K562 (cell line): ENCODE measurements around the gene ACACB. TPM values are rescaled to one million over a fixed set of nuclear protein-coding genes. Genes with fewer than 3 reads are reported as not detected.

ENCODE experiments used
- ATAC-seq: fragments of 200-7000 bp; cut with Tn5 transposase; 3 replicates; pipeline ENCODE4 v1.9.1; 2020; ENCODE audit warnings: moderate library complexity
- BruUV-seq: library from RNA; stranded (reverse); fragments of 400-500 nt; replicated peaks from 2 replicates; lab custom pipeline; 2021; lab: Mats Ljungman, UMichigan
- CTCF ChIA-PET: fragments of 300-600 bp; formaldehyde crosslinking; extraction: SDS; loops from one replicate; lab custom pipeline; 2021; ENCODE audit warnings: low intra/inter-chr PET ratio; lab: Yijun Ruan, JAX
- POLR2A ChIA-PET: fragments of 300-600, 350-650 bp; sonication (Branson Sonifier 250); formaldehyde crosslinking; extraction: SDS; loops from one replicate; lab custom pipeline; 2021; ENCODE audit warnings: antibody characterized with exemption, inconsistent platforms; lab: Yijun Ruan, JAX
- DNase-seq, 4 experiments: peaks; one replicate each; pipeline versions ENCODE4 v3.0.0 to v3.0.0-alpha.2; 2011 to 2018; ENCODE audit warnings: low spot score in 3 of 4, mixed read lengths in 3 of 4; ENCODE audit errors: extremely low read depth in 1 of 4
- FAIRE-seq: peaks from 2 replicates; lab custom pipeline; 2011; peaks lifted over from hg19 to GRCh38; lab: Jason Lieb, UNC
- H2AFZ ChIP-seq: 2 replicates; pipeline ENCODE4 v1.6.0; 2011; ENCODE audit warnings: low read depth, low read length, control low read depth, inconsistent platforms
- H3K27ac ChIP-seq: fragments of 200-600 bp; 3 replicates; pipeline ENCODE4 v1.8.0; 2011; ENCODE audit warnings: low read depth, mild to moderate bottlenecking, control low read depth, inconsistent platforms, low read length, moderate library complexity, mixed read lengths; ENCODE audit errors: extremely low read depth
- H3K27me3 ChIP-seq, 2 experiments: fragments of 300-600 bp in 1 of 2; 2 replicates in 1 of 2; 3 replicates in 1 of 2; pipeline versions ENCODE4 v1.6.0 to v1.8.0; 2011; ENCODE audit warnings: inconsistent platforms in 2 of 2, low read length in 2 of 2, mild to moderate bottlenecking in 1 of 2, mixed read lengths in 1 of 2, moderate library complexity in 1 of 2; ENCODE audit not compliant: control insufficient read depth in 2 of 2, insufficient read depth in 2 of 2
- H3K36me3 ChIP-seq: fragments of 300-600 bp; 3 replicates; pipeline ENCODE4 v1.8.0; 2011; ENCODE audit warnings: mild to moderate bottlenecking, low read length, inconsistent platforms; ENCODE audit not compliant: control insufficient read depth, insufficient read depth
- H3K4me1 ChIP-seq, 2 experiments: fragments of 200-600 bp in 1 of 2; replicated peaks in 1 of 2; 2 replicates in 1 of 2; 3 replicates in 1 of 2; pipeline versions ENCODE4 v1.5.1 to v1.8.0; 2011; ENCODE audit warnings: inconsistent platforms in 2 of 2, low read length in 2 of 2, mild to moderate bottlenecking in 1 of 2, mixed read lengths in 1 of 2, moderate library complexity in 1 of 2; ENCODE audit not compliant: control insufficient read depth in 2 of 2, insufficient read depth in 2 of 2
- H3K4me2 ChIP-seq: 2 replicates; pipeline ENCODE4 v1.6.1; 2011; ENCODE audit warnings: low read length, control low read depth, inconsistent platforms, mixed read lengths; ENCODE audit not compliant: insufficient read depth
- H3K4me3 ChIP-seq: fragments of 200-600 bp; sonication (generic), shearing (Covaris generic); 2 replicates; pipeline ENCODE4 v1.5.1; 2016; ENCODE audit warnings: control low read depth, inconsistent platforms
- H3K79me2 ChIP-seq: fragments of 200-600 bp; 3 replicates; pipeline ENCODE4 v1.8.0; 2011; ENCODE audit warnings: low read length, inconsistent platforms; ENCODE audit not compliant: control insufficient read depth, insufficient read depth
- H3K9ac ChIP-seq, 2 experiments: 2 replicates each; pipeline versions ENCODE4 v1.6.0 to v1.6.1; 2011; ENCODE audit warnings: low read depth in 2 of 2, low read length in 2 of 2, control low read depth in 1 of 2, inconsistent platforms in 1 of 2, mild to moderate bottlenecking in 1 of 2, mixed read lengths in 1 of 2; ENCODE audit not compliant: insufficient read depth in 1 of 2
- H3K9me1 ChIP-seq: one replicate; pipeline ENCODE4 v1.6.0; 2011; ENCODE audit warnings: inconsistent platforms, mild to moderate bottlenecking, low read length, moderate library complexity; ENCODE audit not compliant: control insufficient read depth, insufficient read depth
- H3K9me3 ChIP-seq: replicated peaks from 2 replicates; pipeline ENCODE4 v1.5.1; 2011; ENCODE audit warnings: low read depth, low read length, inconsistent platforms; ENCODE audit not compliant: control insufficient read depth, insufficient read depth
- H4K20me1 ChIP-seq: replicated peaks from 2 replicates; pipeline ENCODE4 v1.6.1; 2011; ENCODE audit warnings: low read length, inconsistent platforms, mixed read lengths; ENCODE audit not compliant: control insufficient read depth, insufficient read depth
- NFATC3 ChIP-seq: fragments of 450-650 bp; IDR thresholded peaks from 2 replicates; pipeline ENCODE4 v1.6.1; 2017; ENCODE audit warnings: mild to moderate bottlenecking
- ZBTB40 ChIP-seq, 2 experiments: fragments of 450-650 bp in 1 of 2; sonication (generic) in 1 of 2; formaldehyde crosslinking in 1 of 2; IDR thresholded peaks; 2 replicates each; pipeline versions ENCODE4 v1.7.1 to v1.9.0; 2016 to 2022; ENCODE audit warnings: inconsistent platforms in 1 of 2, mild to moderate bottlenecking in 1 of 2, missing genetic modification reagents in 1 of 2
- WGBS: fragments of 100-300 bp; shearing (Covaris generic); methylation state at CpG from one replicate; pipeline ENCODE4 v1.1.6; 2016; ENCODE audit warnings: low coverage, mixed read lengths; ENCODE audit not compliant: insufficient coverage; ENCODE audit errors: missing lambda C conversion rate; 5-methylcytosine and 5-hydroxymethylcytosine counted together
- in situ Hi-C: fragments of 300-500 bp; cut with MboI; formaldehyde crosslinking; loops from 4 replicates; pipeline ENCODE4 v1.15.0; 2018; ENCODE audit warnings: inconsistent platforms, mixed read lengths
- intact Hi-C: fragments of 100-400 bp; cut with micrococcal nuclease; formaldehyde crosslinking; loops from 2 replicates; pipeline ENCODE4 v1.14.2; 2022
- polyA plus RNA-seq, 8 experiments: library from polyadenylated mRNA; depleted of rRNA in 4 of 8; stranded (reverse) in 5 of 8; unstranded in 3 of 8; fragments of >200 nt; fragmentation: Nextera tagmentation in 2 of 8; fragmentation: Illumina TruSeq in 1 of 8; extraction: Ambion mirVana in 2 of 8; extraction: Trizol in 1 of 8; gene quantifications; 2 replicates each; pipeline versions ENCODE4 v1.2.1 to v1.2.3, GENCODE V29; 2011 to 2014; ENCODE audit warnings: inconsistent platforms in 1 of 8, missing spikeins in 1 of 8
- total RNA-seq, 7 experiments: library from RNA; depleted of rRNA in 6 of 7; stranded (reverse); fragments of >200 nt in 6 of 7; fragmentation: Illumina TruSeq in 2 of 7; extraction: Trizol in 2 of 7; gene quantifications; 2 replicates each; pipeline versions ENCODE4 v1.2.1 to v1.2.3, GENCODE V29; 2011 to 2021; ENCODE audit warnings: low replicate concordance in 1 of 7

Gene ACACB
- total and polyA plus RNA-seq, 9 of the 15 experiments (the other 6 are each of a cell fraction or from before 2014, with no cell fraction given) = 0.10 to 2.5 (median 0.83) TPM

DNA sequence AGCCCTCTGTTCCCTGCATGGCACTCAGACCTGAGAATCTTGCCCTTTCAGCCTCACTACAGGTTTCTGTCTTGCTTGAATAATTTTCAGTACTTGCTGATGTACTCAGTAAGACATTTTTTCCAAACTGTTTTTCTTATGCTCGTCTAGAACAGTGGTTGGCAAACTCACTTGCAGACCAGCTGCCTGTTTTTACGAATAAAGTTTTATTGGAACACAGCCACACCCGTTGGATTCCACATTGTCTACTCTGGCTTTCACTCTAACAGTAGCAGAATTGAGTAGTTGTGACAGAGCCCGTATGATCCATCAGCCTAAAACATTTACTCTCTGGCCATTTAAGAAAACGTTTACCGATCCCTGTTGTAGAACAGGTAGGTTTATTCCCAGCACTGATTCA, 119.9 kb downstream of the ACACB start:
- in situ Hi-C loops = no loop called here
- intact Hi-C loops = no loop called here
- Histone ChIP-seq H4K20me1 (0 out of 2 replicates have a peak, but pooled peaks cover 5% of the 10 kb centered on the region), H2AFZ (no peak overlapping the region), H3K27ac (no peak overlapping the region), H3K27me3 (peaks cover 19 to 58% of the 10 kb centered on the region in 2 experiments), H3K4me3 (no peak overlapping the region), H3K36me3 (no peaks in the 10 kb centered on the region), H3K9me3 (no peaks in the 10 kb centered on the region), H3K79me2 (no peaks in the 10 kb centered on the region), H3K9me1 (no peaks in the 10 kb centered on the region), H3K4me2 (no peak overlapping the region), H3K9ac (no peak overlapping the region), H3K4me1 (no peaks in the 10 kb centered on the region; a peak in 1 of 5 replicates)
- BruUV-seq = no TSS peak
- DNase-seq (no peak), ATAC-seq (no peak), FAIRE-seq (no peak)
- TF ChIP-seq ZBTB40 (IDR thresholded peaks at IDR 0.05) (peak; percentile 94), ZBTB40 (CRISPR knock-in tag; IDR thresholded peaks at IDR 0.05) (peak; percentile 74), NFATC3 (no peak)
- WGBS = 3% methylated on average over 6 of the region's 6 CpGs
- POLR2A ChIA-PET = no interaction called here
- CTCF ChIA-PET = no interaction called here
